Chondrocyte (in vitro differentiated cells): ENCODE results near the gene LRATD1. TPM values are rescaled to one million over a fixed set of nuclear protein-coding genes. Genes with fewer than 3 reads are reported as not detected.

Experiments used
- DNase-seq: peaks from one replicate; pipeline ENCODE4 v3.0.0; 2021; ENCODE audit warnings: mixed read lengths, low spot score
- H3K27ac Mint-ChIP-seq: one replicate; pipeline ENCODE4 v1.8.0; 2021; ENCODE audit warnings: mild to moderate bottlenecking, moderate library complexity, mixed read lengths; ENCODE audit not compliant: unreplicated experiment
- H3K27me3 Mint-ChIP-seq: 2 replicates; pipeline ENCODE4 v1.8.0; 2021; ENCODE audit warnings: low read depth, mixed read lengths
- H3K36me3 Mint-ChIP-seq: 2 replicates; pipeline ENCODE4 v1.8.0; 2021; ENCODE audit warnings: low read depth, mixed read lengths
- H3K4me1 Mint-ChIP-seq: 2 replicates; pipeline ENCODE4 v1.8.0; 2021; ENCODE audit warnings: low read depth, mild to moderate bottlenecking, mixed read lengths
- H3K4me3 Mint-ChIP-seq: one replicate; pipeline ENCODE4 v1.8.0; 2021; ENCODE audit warnings: mild to moderate bottlenecking, moderate library complexity, mixed read lengths; ENCODE audit not compliant: unreplicated experiment
- H3K9me3 Mint-ChIP-seq: 2 replicates; pipeline ENCODE4 v1.8.0; 2021; ENCODE audit warnings: low read depth, mixed read lengths
- total RNA-seq: library from RNA; stranded (reverse); gene quantifications from 3 replicates; pipeline ENCODE4 v1.2.1, GENCODE V29; 2021
- TF ChIP-seq, protein P1 (sequence below): fragments of 200-600 bp; sonication (generic); IDR thresholded peaks from 2 replicates; pipeline ENCODE4 v1.5.0; 2021; ENCODE audit warnings: antibody characterized with exemption, mild to moderate bottlenecking, moderate library complexity

Gene LRATD1
- total RNA-seq, 1 donor from 2014 or later: not detected

GRCh38 chr2:14633061-14633460 is 544 bp downstream of the LRATD1 start:
- peaks cover 69% of the 10 kb centered on the region for H3K27me3 Mint-ChIP-seq
- H3K36me3 Mint-ChIP-seq: no peaks in the 10 kb centered on the region
- TF ChIP-seq, protein P1, sequence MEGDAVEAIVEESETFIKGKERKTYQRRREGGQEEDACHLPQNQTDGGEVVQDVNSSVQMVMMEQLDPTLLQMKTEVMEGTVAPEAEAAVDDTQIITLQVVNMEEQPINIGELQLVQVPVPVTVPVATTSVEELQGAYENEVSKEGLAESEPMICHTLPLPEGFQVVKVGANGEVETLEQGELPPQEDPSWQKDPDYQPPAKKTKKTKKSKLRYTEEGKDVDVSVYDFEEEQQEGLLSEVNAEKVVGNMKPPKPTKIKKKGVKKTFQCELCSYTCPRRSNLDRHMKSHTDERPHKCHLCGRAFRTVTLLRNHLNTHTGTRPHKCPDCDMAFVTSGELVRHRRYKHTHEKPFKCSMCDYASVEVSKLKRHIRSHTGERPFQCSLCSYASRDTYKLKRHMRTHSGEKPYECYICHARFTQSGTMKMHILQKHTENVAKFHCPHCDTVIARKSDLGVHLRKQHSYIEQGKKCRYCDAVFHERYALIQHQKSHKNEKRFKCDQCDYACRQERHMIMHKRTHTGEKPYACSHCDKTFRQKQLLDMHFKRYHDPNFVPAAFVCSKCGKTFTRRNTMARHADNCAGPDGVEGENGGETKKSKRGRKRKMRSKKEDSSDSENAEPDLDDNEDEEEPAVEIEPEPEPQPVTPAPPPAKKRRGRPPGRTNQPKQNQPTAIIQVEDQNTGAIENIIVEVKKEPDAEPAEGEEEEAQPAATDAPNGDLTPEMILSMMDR: no peak
- DNase-seq: no peak
- peaks cover 19% of the 10 kb centered on the region for H3K4me1 Mint-ChIP-seq
- H3K9me3 Mint-ChIP-seq: no peaks in the 10 kb centered on the region
- H3K4me3 Mint-ChIP-seq: peak overlapping the region; percentile 54
- no peak overlapping the region for H3K27ac Mint-ChIP-seq

DNA sequence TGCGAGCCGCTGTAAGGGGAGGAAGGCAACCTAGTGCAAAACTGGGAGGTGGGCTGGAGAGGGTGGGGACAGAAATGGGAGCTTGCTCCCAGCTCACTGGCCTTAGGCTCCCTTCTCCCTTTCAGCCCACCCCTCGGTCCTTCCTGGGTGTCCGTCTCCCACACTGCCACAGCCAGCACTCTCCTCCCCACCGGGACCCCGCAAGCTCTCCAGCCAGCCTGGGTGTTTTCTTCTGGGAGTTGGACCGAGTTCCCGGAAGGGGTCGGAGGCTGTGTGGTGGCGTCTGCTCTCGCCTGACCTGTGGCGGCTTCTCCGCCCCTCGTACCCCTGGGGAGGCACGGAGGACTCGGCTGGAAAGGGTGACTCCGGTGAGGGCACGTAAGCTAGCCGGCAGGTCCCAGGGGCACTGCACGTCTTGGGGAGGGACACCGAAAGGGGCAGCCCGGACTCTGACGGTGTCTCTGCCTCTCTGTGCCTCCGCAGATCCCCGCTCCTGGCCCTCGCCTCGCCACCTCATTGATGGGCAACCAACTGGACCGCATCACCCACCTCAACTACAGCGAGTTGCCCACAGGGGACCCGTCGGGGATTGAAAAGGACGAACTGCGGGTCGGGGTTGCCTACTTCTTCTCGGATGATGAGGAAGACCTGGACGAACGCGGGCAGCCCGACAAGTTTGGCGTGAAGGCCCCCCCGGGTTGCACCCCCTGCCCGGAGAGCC is 1.1 kb downstream of the LRATD1 start:
- DNase-seq: no peak
- Mint-ChIP-seq H3K27ac (no peak overlapping the region), H3K4me1 (peaks cover 19% of the 10 kb centered on the region), H3K9me3 (no peaks in the 10 kb centered on the region), H3K27me3 (peaks cover 65% of the 10 kb centered on the region), H3K36me3 (no peaks in the 10 kb centered on the region), H3K4me3 (no peak overlapping the region)
- TF ChIP-seq, protein P1: no peak

GRCh38 chr2:14634182-14634488 is 1.6 kb downstream of the LRATD1 start:
- H3K36me3 Mint-ChIP-seq: no peaks in the 10 kb centered on the region
- TF ChIP-seq, protein P1: no peak
- no peak overlapping the region for H3K27ac Mint-ChIP-seq
- no peaks in the 10 kb centered on the region for H3K9me3 Mint-ChIP-seq
- peaks cover 19% of the 10 kb centered on the region for H3K4me1 Mint-ChIP-seq
- H3K4me3 Mint-ChIP-seq: no peak overlapping the region
- peaks cover 68% of the 10 kb centered on the region for H3K27me3 Mint-ChIP-seq
- peak; percentile 91 for DNase-seq

- H3K27me3 Mint-ChIP-seq: peaks cover 66% of the 10 kb centered on the region
- TF ChIP-seq, protein P1: peak; percentile 80
- no peak for DNase-seq
- H3K4me3 Mint-ChIP-seq: peak overlapping the region; percentile 69
- no peak overlapping the region for H3K27ac Mint-ChIP-seq
- H3K36me3 Mint-ChIP-seq: no peaks in the 10 kb centered on the region
- H3K4me1 Mint-ChIP-seq: peaks cover 19% of the 10 kb centered on the region
- H3K9me3 Mint-ChIP-seq: no peaks in the 10 kb centered on the region
These were observed 2.2 kb downstream of the LRATD1 start for GRCh38 chr2:14634489-14635390.

DNA sequence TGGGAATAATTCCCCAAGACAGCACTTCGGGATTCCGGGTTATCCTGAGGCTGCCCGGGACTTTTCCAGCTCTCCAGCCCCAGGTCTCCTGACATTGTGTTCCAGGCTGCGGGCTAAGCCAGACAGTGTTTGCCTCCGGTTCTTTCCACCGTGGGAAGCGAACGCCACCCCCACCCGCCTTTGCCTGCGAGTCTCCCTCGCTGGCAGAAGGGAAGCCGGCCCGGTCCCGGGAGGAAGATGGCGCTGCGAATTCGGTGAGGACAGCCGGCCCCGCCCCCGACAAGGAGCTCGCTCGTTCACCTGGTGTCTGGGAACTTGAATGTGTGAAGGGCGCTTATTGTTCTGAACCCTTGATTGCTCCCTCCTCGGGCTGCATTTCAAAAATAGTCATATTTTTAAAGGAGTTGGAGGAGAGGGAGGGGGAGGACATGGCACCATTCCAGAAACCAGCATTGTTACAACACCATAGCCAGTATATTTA is 2.9 kb downstream of the LRATD1 start:
- H3K36me3 Mint-ChIP-seq: no peaks in the 10 kb centered on the region
- H3K9me3 Mint-ChIP-seq: no peaks in the 10 kb centered on the region
- H3K4me1 Mint-ChIP-seq: peaks cover 19% of the 10 kb centered on the region
- DNase-seq: no peak
- TF ChIP-seq, protein P1: no peak
- H3K4me3 Mint-ChIP-seq: peak overlapping the region; percentile 69
- H3K27me3 Mint-ChIP-seq: peaks cover 59% of the 10 kb centered on the region
- H3K27ac Mint-ChIP-seq: no peak overlapping the region
